Uterus (tissue), 4 donors: ENCODE measurements around the gene ACADVL. TPM values are rescaled to one million over a fixed set of nuclear protein-coding genes. Genes with fewer than 3 reads are reported as not detected.
A peak's percentile ranks its signal among the peaks of the same experiment; 100 is the strongest.

Experiments used
- DNase-seq, 2 donors: peaks; one replicate each; pipeline ENCODE4 v3.0.0-alpha.2; 2019 to 2020
- H3K27ac ChIP-seq, 2 donors: fragments of 200-600 bp; sonication (generic); 1 replicate in 1 of 2; 2 replicates in 1 of 2; pipeline ENCODE4 v1.5.1; 2016 to 2018
- H3K27me3 ChIP-seq, 2 donors: fragments of 200-600 bp; sonication (generic); one replicate each; pipeline ENCODE4 v1.5.1; 2018 to 2019; ENCODE audit warnings: control low read depth in 1 of 2
- H3K36me3 ChIP-seq, 2 donors: fragments of 200-600 bp; sonication (generic); one replicate each; pipeline ENCODE4 v1.5.1; 2019; ENCODE audit warnings: control low read depth in 1 of 2
- H3K4me1 ChIP-seq, 2 donors: fragments of 200-600 bp; sonication (generic); one replicate each; pipeline ENCODE4 v1.5.1; 2018 to 2019; ENCODE audit warnings: control low read depth in 1 of 2
- H3K4me3 ChIP-seq, 2 donors: fragments of 200-600 bp; sonication (generic); 1 replicate in 1 of 2; 2 replicates in 1 of 2; pipeline ENCODE4 v1.5.1; 2018 to 2019; ENCODE audit warnings: mild to moderate bottlenecking in 1 of 2
- H3K9me3 ChIP-seq, 2 donors: fragments of 200-600 bp; sonication (generic); one replicate each; pipeline ENCODE4 v1.5.1; 2019; ENCODE audit warnings: control low read depth in 1 of 2
- POLR2A ChIP-seq, 2 donors: fragments of 450-650 bp; IDR thresholded peaks; one replicate each; pipeline ENCODE4 v1.6.1; 2016; ENCODE audit warnings: antibody characterized with exemption in 2 of 2, mild to moderate bottlenecking in 1 of 2, moderate library complexity in 1 of 2
- intact Hi-C: fragments of 100-400 bp; cut with DNase I; formaldehyde crosslinking; loops from one replicate; pipeline ENCODE4 v1.15.1; 2023; ENCODE audit warnings: low total_unique reads
- microRNA counts, 2 donors: library from miRNA; unstranded; fragments of <30 nt; microRNA quantifications; one replicate each; lab custom pipeline; 2016 to 2017
- microRNA-seq: library from miRNA; unstranded; fragments of <30 nt; microRNA quantifications from one replicate; pipeline ENCODE4, GENCODE V29; 2016; ENCODE audit warnings: borderline microRNAs expressed, borderline replicate concordance
- small RNA-seq: library from RNA; depleted of rRNA; stranded (forward); fragments of <200 nt; gene quantifications from one replicate; pipeline ENCODE3, GENCODE V24; 2016
- total RNA-seq, 4 donors: library from RNA; depleted of rRNA in 3 of 4; stranded (reverse); fragments of >200 nt in 3 of 4; gene quantifications; one replicate each; pipeline versions ENCODE4 v1.1.0 to v1.2.4, GENCODE V29; 2014 to 2023
- TF ChIP-seq, protein P1 (sequence below), 4 experiments: fragments of 200-600 bp in 2 of 4; fragments of 450-650 bp in 2 of 4; sonication (generic) in 2 of 4; IDR thresholded peaks; one replicate each; pipeline ENCODE4 v1.5.1; 2016 to 2019; ENCODE audit warnings: antibody characterized with exemption in 4 of 4, mild to moderate bottlenecking in 2 of 4, moderate library complexity in 1 of 4
- donor health status: DM: yes; HTN: yes; CAD: no.

The ACADVL gene
- total RNA-seq, 4 donors from 2014 or later, result 167 to 800 (median 399) TPM

DNA sequence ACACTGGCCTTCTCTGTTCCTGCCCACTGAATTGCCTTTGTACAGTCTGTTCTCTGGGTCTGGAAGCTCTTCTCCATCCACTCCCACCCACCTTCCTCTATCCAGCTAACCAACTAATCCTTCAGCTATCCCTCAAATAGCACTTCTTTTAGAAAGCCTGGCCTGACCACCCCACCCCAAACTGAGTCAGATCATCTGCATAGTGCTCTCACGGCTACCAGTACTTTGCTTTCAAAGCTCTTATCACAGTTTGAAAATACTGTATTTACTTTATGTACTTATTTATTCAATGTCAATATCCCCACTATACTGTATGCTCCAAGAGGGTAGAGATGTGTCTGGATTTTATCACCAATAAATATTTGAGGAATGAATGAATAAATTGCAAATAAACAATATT lies 47.0 kb downstream of the ACADVL start:
- intact Hi-C loops, result no loop called here

More for the DNA sequence above, 47.0 kb downstream of the ACADVL start:
- Histone ChIP-seq H3K9me3 (no peaks in the 10 kb centered on the region), H3K4me1 (no peaks in the 10 kb centered on the region), H3K27me3 (peaks cover 14 to 17% of the 10 kb centered on the region in 2 donors), H3K36me3 (no peaks in the 10 kb centered on the region), H3K4me3 (no peak overlapping the region), H3K27ac (no peak overlapping the region)
- no peak for DNase-seq
- TF ChIP-seq, protein P1, sequence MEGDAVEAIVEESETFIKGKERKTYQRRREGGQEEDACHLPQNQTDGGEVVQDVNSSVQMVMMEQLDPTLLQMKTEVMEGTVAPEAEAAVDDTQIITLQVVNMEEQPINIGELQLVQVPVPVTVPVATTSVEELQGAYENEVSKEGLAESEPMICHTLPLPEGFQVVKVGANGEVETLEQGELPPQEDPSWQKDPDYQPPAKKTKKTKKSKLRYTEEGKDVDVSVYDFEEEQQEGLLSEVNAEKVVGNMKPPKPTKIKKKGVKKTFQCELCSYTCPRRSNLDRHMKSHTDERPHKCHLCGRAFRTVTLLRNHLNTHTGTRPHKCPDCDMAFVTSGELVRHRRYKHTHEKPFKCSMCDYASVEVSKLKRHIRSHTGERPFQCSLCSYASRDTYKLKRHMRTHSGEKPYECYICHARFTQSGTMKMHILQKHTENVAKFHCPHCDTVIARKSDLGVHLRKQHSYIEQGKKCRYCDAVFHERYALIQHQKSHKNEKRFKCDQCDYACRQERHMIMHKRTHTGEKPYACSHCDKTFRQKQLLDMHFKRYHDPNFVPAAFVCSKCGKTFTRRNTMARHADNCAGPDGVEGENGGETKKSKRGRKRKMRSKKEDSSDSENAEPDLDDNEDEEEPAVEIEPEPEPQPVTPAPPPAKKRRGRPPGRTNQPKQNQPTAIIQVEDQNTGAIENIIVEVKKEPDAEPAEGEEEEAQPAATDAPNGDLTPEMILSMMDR (IDR thresholded peaks at IDR 0.05), result no peak
- no peak for TF ChIP-seq POLR2A (IDR thresholded peaks at IDR 0.05)

MicroRNAs within 50 kb of the gene (microRNA counts, 767-probe panel; counts per million panel counts)
- microRNA hsa-miR-324-3p (lab: Ali Mortazavi, UCI) (0 counts per million in 2 donors), microRNA hsa-miR-324-5p (lab: Ali Mortazavi, UCI) (3,987 to 4,236 counts per million in 2 donors)

Small RNAs within 50 kb of the gene (microRNA-seq; reads per million reads assigned to microRNA genes)
- gene MIR324, result 541 reads per million, percentile 76 among the genes with 10 or more reads in this experiment

Small RNAs within 50 kb of the gene (small RNA-seq; reads per million reads assigned to genes)
- gene AC120057.4 (not detected), gene MIR324 (0.42 reads per million), gene RF00019 (not detected)

Other genes with a start within 250 kb of the ACADVL start
- under 1 TPM in 2 of 4 donors, not detected in 2; 0.14 to 0.34 TPM for gene ALOX12, start 223.9 kb upstream of the ACADVL start, total RNA-seq
- gene RNASEK, start 207.3 kb upstream of the ACADVL start, total RNA-seq, result 100 to 1,000 TPM in 2 of 4 donors, 10 to 100 TPM in 2; 30.8 to 153 (median 101) TPM
- 10 to 100 TPM in 3 of 4 donors, 1 to 10 TPM in 1; 9.7 to 32.8 (median 22.7) TPM for gene BCL6B, start 196.9 kb upstream of the ACADVL start, total RNA-seq
- 1 to 10 TPM in 1 of 4 donors, under 1 TPM in 1, not detected in 2; 0.51 to 3.4 TPM for gene SLC16A13, start 183.9 kb upstream of the ACADVL start, total RNA-seq
- 1 to 10 TPM in 1 of 4 donors, under 1 TPM in 3; 0.14 to 10.0 (median 0.85) TPM for gene SLC16A11, start 175.8 kb upstream of the ACADVL start, total RNA-seq
- gene CLEC10A, start 139.7 kb upstream of the ACADVL start, total RNA-seq, result 1 to 10 TPM in 2 of 4 donors, not detected in 2; 1.5 to 3.5 TPM
- not detected for gene ASGR2, start 105.1 kb upstream of the ACADVL start, total RNA-seq
- gene ASGR1, start 40.6 kb upstream of the ACADVL start, total RNA-seq, result 1 to 10 TPM in 2 of 4 donors, under 1 TPM in 1, not detected in 1; 0.77 to 3.2 (median 1.8) TPM
- gene DLG4, start 102 bp upstream of the ACADVL start, total RNA-seq, result 10 to 100 TPM; 22.8 to 64.0 (median 48.4) TPM
- 10 to 100 TPM in 3 of 4 donors, 1 to 10 TPM in 1; 5.1 to 83.2 (median 53.5) TPM for gene DVL2, start 14.6 kb downstream of the ACADVL start, total RNA-seq
- 10 to 100 TPM in 3 of 4 donors, 1 to 10 TPM in 1; 9.7 to 68.1 (median 29.7) TPM for gene PHF23, start 19.5 kb downstream of the ACADVL start, total RNA-seq
- 100 to 1,000 TPM; 220 to 467 (median 366) TPM for gene GABARAP, start 22.5 kb downstream of the ACADVL start, total RNA-seq
- gene CTDNEP1, start 31.8 kb downstream of the ACADVL start, total RNA-seq, result 100 to 1,000 TPM in 1 of 4 donors, 10 to 100 TPM in 3; 13.8 to 115 (median 37.2) TPM
- 10 to 100 TPM; 41.9 to 65.6 (median 51.3) TPM for gene ELP5, start 32.3 kb downstream of the ACADVL start, total RNA-seq
- 10 to 100 TPM in 1 of 4 donors, under 1 TPM in 3; 0.29 to 24.4 (median 0.68) TPM for gene CLDN7, start 42.5 kb downstream of the ACADVL start, total RNA-seq
- gene SLC2A4, start 61.8 kb downstream of the ACADVL start, total RNA-seq, result 10 to 100 TPM in 2 of 4 donors, 1 to 10 TPM in 2; 1.8 to 25.9 (median 12.6) TPM
- gene YBX2, start 74.7 kb downstream of the ACADVL start, total RNA-seq, result 1 to 10 TPM in 2 of 4 donors, not detected in 2; 2.4 to 4.4 TPM
- gene EIF5A, start 87.7 kb downstream of the ACADVL start, total RNA-seq, result 100 to 1,000 TPM in 3 of 4 donors, 10 to 100 TPM in 1; 75.3 to 219 (median 198) TPM
- 10 to 100 TPM; 34.0 to 68.3 (median 43.9) TPM for gene GPS2, start 95.4 kb downstream of the ACADVL start, total RNA-seq
- gene NEURL4, start 109.4 kb downstream of the ACADVL start, total RNA-seq, result 10 to 100 TPM; 12.4 to 64.7 (median 34.1) TPM
- 10 to 100 TPM in 1 of 4 donors, 1 to 10 TPM in 2, under 1 TPM in 1; 0.29 to 11.2 (median 1.7) TPM for gene ACAP1, start 116.6 kb downstream of the ACADVL start, total RNA-seq
- gene KCTD11, start 132.2 kb downstream of the ACADVL start, total RNA-seq, result 10 to 100 TPM in 1 of 4 donors, 1 to 10 TPM in 3; 2.6 to 14.7 (median 7.2) TPM
- not detected for gene TMEM95, start 135.2 kb downstream of the ACADVL start, total RNA-seq
- gene TNK1, start 161.2 kb downstream of the ACADVL start, total RNA-seq, result 1 to 10 TPM in 3 of 4 donors, under 1 TPM in 1; 0.26 to 9.2 (median 1.8) TPM
- gene PLSCR3, start 174.6 kb downstream of the ACADVL start, total RNA-seq, result 10 to 100 TPM in 3 of 4 donors, under 1 TPM in 1; 0.77 to 42.6 (median 17.6) TPM
- gene TMEM256, start 184.2 kb downstream of the ACADVL start, total RNA-seq, result 100 to 1,000 TPM in 3 of 4 donors, 10 to 100 TPM in 1; 26.0 to 131 (median 115) TPM
- gene NLGN2, start 187.9 kb downstream of the ACADVL start, total RNA-seq, result 10 to 100 TPM; 14.2 to 81.9 (median 19.7) TPM
- not detected for gene SPEM1, start 200.4 kb downstream of the ACADVL start, total RNA-seq
- not detected for gene SPEM2, start 205.7 kb downstream of the ACADVL start, total RNA-seq
- not detected for gene SPEM3, start 208.9 kb downstream of the ACADVL start, total RNA-seq
- gene TMEM102, start 215.5 kb downstream of the ACADVL start, total RNA-seq, result 1 to 10 TPM in 2 of 4 donors, under 1 TPM in 1, not detected in 1; 0.29 to 2.8 (median 2.0) TPM
- 10 to 100 TPM in 1 of 4 donors, 1 to 10 TPM in 2, not detected in 1; 2.8 to 17.9 (median 6.2) TPM for gene FGF11, start 219.6 kb downstream of the ACADVL start, total RNA-seq
- gene CHRNB1, start 225.1 kb downstream of the ACADVL start, total RNA-seq, result 10 to 100 TPM in 2 of 4 donors, 1 to 10 TPM in 2; 3.2 to 16.9 (median 10.9) TPM